ENCODE data around the gene SPAAR.
"Not testable (repeated sequence)": the region's sequence is repeated elsewhere in the genome, so short reads cannot be mapped to it uniquely, and the experiment has no call there.

Gene SPAAR

GRCh38 chr9:35898337-35898736, 11.0 kb upstream of the SPAAR start:
- intact Hi-C loops (cut with DNase I): no loop called here
- DNase-seq: no peak

- intact Hi-C loops (cut with DNase I): no loop called here
These were observed 10.3 kb upstream of the SPAAR start for GRCh38 chr9:35899021-35899420.

GRCh38 chr9:35903049-35903448, 6.2 kb upstream of the SPAAR start:
- DNase-seq: peak in 9 of 42 donors; percentile 20 to 66 (median 40)
- intact Hi-C loops (cut with DNase I): no loop called here

More at GRCh38 chr9:35899021-35899420, 10.3 kb upstream of the SPAAR start:
- no peak for DNase-seq

- DNase-seq: no peak
- intact Hi-C loops (cut with DNase I): no loop called here
These were observed 5.0 kb upstream of the SPAAR start for GRCh38 chr9:35904338-35904737.

- intact Hi-C loops (cut with DNase I): no loop called here
- no peak for DNase-seq
These were observed 4.1 kb upstream of the SPAAR start for GRCh38 chr9:35905051-35905781.

GRCh38 chr9:35905912-35906679, 3.2 kb upstream of the SPAAR start, which contains the start of gene HRCT1:
HRCT1 (plus strand) TSS chr9:35906202; CDS start chr9:35906288, 86 bp downstream.
- intact Hi-C loops (cut with DNase I): no loop called here

GRCh38 chr9:35906923-35907699, 2.2 kb upstream of the SPAAR start:
- intact Hi-C loops (cut with DNase I): no loop called here
- DNase-seq: peak in 1 of 42 donors; percentile 42

More at GRCh38 chr9:35905912-35906679, 3.2 kb upstream of the SPAAR start, which contains the start of gene HRCT1:
- DNase-seq: peak in 24 of 42 donors; percentile 12 to 63 (median 38)

- DNase-seq: peak in 1 of 42 donors; percentile 21
These were observed 1.4 kb upstream of the SPAAR start for GRCh38 chr9:35907711-35908503.

GRCh38 chr9:35908504-35909125, 675 bp upstream of the SPAAR start:
- no peak for DNase-seq
- intact Hi-C loops (cut with DNase I): no loop called here

More at GRCh38 chr9:35907711-35908503, 1.4 kb upstream of the SPAAR start:
- intact Hi-C loops (cut with DNase I): no loop called here

GRCh38 chr9:35909687-35910612, 660 bp downstream of the SPAAR start:
- intact Hi-C loops (cut with DNase I): no loop called here

GRCh38 chr9:35910613-35911359, 1.5 kb downstream of the SPAAR start:
- intact Hi-C loops (cut with DNase I): no loop called here
- DNase-seq: no peak

More at GRCh38 chr9:35909687-35910612, 660 bp downstream of the SPAAR start:
- no peak for DNase-seq

- intact Hi-C loops (cut with DNase I): no loop called here
- no peak for DNase-seq
These were observed 2.4 kb downstream of the SPAAR start for GRCh38 chr9:35911690-35912089.

- no peak for DNase-seq
- intact Hi-C loops (cut with DNase I): no loop called here
These were observed 3.6 kb downstream of the SPAAR start for GRCh38 chr9:35912791-35913400.

- intact Hi-C loops (cut with DNase I); DNase-seq: not testable (repeated sequence)
These were observed 4.1 kb downstream of the SPAAR start for GRCh38 chr9:35913429-35913828.

GRCh38 chr9:35914301-35914807, 5.1 kb downstream of the SPAAR start:
- no peak for DNase-seq
- intact Hi-C loops (cut with DNase I): no loop called here
